GM23338 (cell line): ENCODE results near the gene SHANK2. TPM values are rescaled to one million over a fixed set of nuclear protein-coding genes. Genes with fewer than 3 reads are reported as not detected.
A peak's percentile ranks its signal among the peaks of the same experiment; 100 is the strongest.

Experiments used
- ATAC-seq: fragments of 200-7000 bp; cut with Tn5 transposase; 3 replicates; pipeline ENCODE4 v1.9.1; 2020
- DNase-seq: peaks from one replicate; pipeline ENCODE4 v3.0.0-alpha.2; 2015; ENCODE audit warnings: low spot score
- H2AFZ ChIP-seq: fragments of 200-600 bp; sonication (generic); 2 replicates; pipeline ENCODE4 v1.8.0; 2016; ENCODE audit warnings: antibody characterized with exemption, mild to moderate bottlenecking, moderate library complexity
- H3F3A ChIP-seq: fragments of 200-600 bp; sonication (generic); replicated peaks from 2 replicates; pipeline ENCODE4 v1.8.0; 2017; ENCODE audit warnings: antibody characterized with exemption, mixed run types, low read depth
- H3K27ac ChIP-seq: fragments of 200-600 bp; sonication (generic); 2 replicates; pipeline ENCODE4 v1.6.1; 2016; ENCODE audit warnings: low read depth
- H3K27me3 ChIP-seq: fragments of 200-600 bp; sonication (generic); 2 replicates; pipeline ENCODE4 v1.8.0; 2016; ENCODE audit warnings: mild to moderate bottlenecking, mixed run types, moderate library complexity; ENCODE audit not compliant: insufficient read depth
- H3K36me3 ChIP-seq: fragments of 200-600 bp; sonication (generic); 2 replicates; pipeline ENCODE4 v1.8.0; 2016; ENCODE audit warnings: mild to moderate bottlenecking; ENCODE audit not compliant: insufficient read depth
- H3K4me1 ChIP-seq: fragments of 200-600 bp; sonication (generic); 2 replicates; pipeline ENCODE4 v1.8.0; 2016; ENCODE audit warnings: mild to moderate bottlenecking, moderate library complexity; ENCODE audit not compliant: insufficient read depth
- H3K4me2 ChIP-seq: fragments of 200-600 bp; sonication (generic); 2 replicates; pipeline ENCODE4 v1.7.1; 2017; ENCODE audit warnings: mixed run types
- H3K4me3 ChIP-seq: fragments of 200-600 bp; sonication (generic); 2 replicates; pipeline ENCODE4 v1.6.1; 2016; ENCODE audit warnings: mixed run types
- H3K79me2 ChIP-seq: fragments of 200-600 bp; sonication (generic); replicated peaks from 2 replicates; pipeline ENCODE4 v1.8.0; 2017; ENCODE audit warnings: mild to moderate bottlenecking; ENCODE audit not compliant: insufficient read depth
- H3K9me2 ChIP-seq: fragments of 200-600 bp; sonication (generic); 2 replicates; pipeline ENCODE4 v1.8.0; 2017; ENCODE audit not compliant: insufficient read depth
- H4K20me1 ChIP-seq: fragments of 200-600 bp; sonication (generic); replicated peaks from 2 replicates; pipeline ENCODE4 v1.8.0; 2017; ENCODE audit warnings: mild to moderate bottlenecking; ENCODE audit not compliant: insufficient read depth
- H3K27ac Mint-ChIP-seq: 2 replicates; pipeline ENCODE4 v1.8.0; 2020; ENCODE audit warnings: inconsistent platforms, mild to moderate bottlenecking, moderate library complexity, mixed read lengths
- H3K27me3 Mint-ChIP-seq: 3 replicates; pipeline ENCODE4 v1.8.0; 2022; ENCODE audit warnings: low read depth, mild to moderate bottlenecking, moderate library complexity, mixed read lengths, inconsistent platforms; ENCODE audit not compliant: insufficient read depth, poor library complexity
- H3K36me3 Mint-ChIP-seq: 3 replicates; pipeline ENCODE4 v1.8.0; 2021; ENCODE audit warnings: low read depth, mild to moderate bottlenecking, inconsistent platforms, moderate library complexity, mixed read lengths
- H3K4me1 Mint-ChIP-seq: 3 replicates; pipeline ENCODE4 v1.8.0; 2020; ENCODE audit warnings: mild to moderate bottlenecking, inconsistent platforms, mixed read lengths
- H3K4me3 Mint-ChIP-seq: 3 replicates; pipeline ENCODE4 v1.8.0; 2021; ENCODE audit warnings: moderate library complexity, mild to moderate bottlenecking, inconsistent platforms, mixed read lengths
- H3K9me3 Mint-ChIP-seq: 3 replicates; pipeline ENCODE4 v1.8.0; 2020; ENCODE audit warnings: moderate library complexity, mild to moderate bottlenecking, inconsistent platforms, mixed read lengths
- CREB1 ChIP-seq: fragments of 250-450 bp; sonication (Bioruptor Pico); IDR thresholded peaks from 2 replicates; pipeline ENCODE4 v1.5.0; 2020; ENCODE audit warnings: low read depth, mild to moderate bottlenecking, moderate library complexity
- EZH2 ChIP-seq: fragments of 200-600 bp; sonication (generic); IDR thresholded peaks from one replicate; pipeline ENCODE4 v1.8.0; 2017; ENCODE audit warnings: antibody characterized with exemption, mild to moderate bottlenecking, low read depth; ENCODE audit not compliant: unreplicated experiment
- EZH2phosphoT487 ChIP-seq: fragments of 200-600 bp; sonication (generic); IDR thresholded peaks from one replicate; pipeline ENCODE4 v1.8.1; 2018; ENCODE audit warnings: antibody characterized with exemption; ENCODE audit not compliant: unreplicated experiment
- NANOG ChIP-seq: IDR thresholded peaks from 2 replicates; pipeline ENCODE4 v1.6.1; 2016; ENCODE audit warnings: antibody characterized with exemption, borderline replicate concordance
- POLR2AphosphoS5 ChIP-seq: IDR thresholded peaks from 2 replicates; pipeline ENCODE4 v1.6.1; 2016; ENCODE audit warnings: antibody characterized with exemption, low read depth
- ZNF114 ChIP-seq: fragments of 250-450 bp; sonication (Bioruptor Pico); IDR thresholded peaks from 2 replicates; pipeline ENCODE4 v1.5.0; 2020; ENCODE audit warnings: mild to moderate bottlenecking, moderate library complexity
- ZNF331 ChIP-seq: fragments of 250-450 bp; sonication (Bioruptor Pico); IDR thresholded peaks from 2 replicates; pipeline ENCODE4 v1.5.0; 2020; ENCODE audit warnings: low read depth, mild to moderate bottlenecking, moderate library complexity
- polyA plus RNA-seq: library from polyadenylated mRNA; unstranded; fragments of >200 nt; fragmentation: Nextera tagmentation; extraction: Ambion mirVana; gene quantifications from 2 replicates; pipeline ENCODE4 v1.2.1, GENCODE V29; 2016
- total RNA-seq: library from RNA; depleted of rRNA; stranded (reverse); fragments of >200 nt; shearing (Covaris generic); gene quantifications from 2 replicates; pipeline ENCODE4 v1.2.3, GENCODE V29; 2014
- TF ChIP-seq, protein P1 (sequence below): IDR thresholded peaks from 2 replicates; pipeline ENCODE4 v1.6.1; 2016; ENCODE audit warnings: antibody characterized with exemption
- TF ChIP-seq, protein P2 (sequence below): fragments of 250-450 bp; sonication (Bioruptor Pico); IDR thresholded peaks from 2 replicates; pipeline ENCODE4 v1.5.0; 2020; ENCODE audit warnings: mild to moderate bottlenecking, moderate library complexity

Gene SHANK2
- total and polyA plus RNA-seq, 2 experiments from 2014 or later, result 22.0 to 81.4 TPM

DNA sequence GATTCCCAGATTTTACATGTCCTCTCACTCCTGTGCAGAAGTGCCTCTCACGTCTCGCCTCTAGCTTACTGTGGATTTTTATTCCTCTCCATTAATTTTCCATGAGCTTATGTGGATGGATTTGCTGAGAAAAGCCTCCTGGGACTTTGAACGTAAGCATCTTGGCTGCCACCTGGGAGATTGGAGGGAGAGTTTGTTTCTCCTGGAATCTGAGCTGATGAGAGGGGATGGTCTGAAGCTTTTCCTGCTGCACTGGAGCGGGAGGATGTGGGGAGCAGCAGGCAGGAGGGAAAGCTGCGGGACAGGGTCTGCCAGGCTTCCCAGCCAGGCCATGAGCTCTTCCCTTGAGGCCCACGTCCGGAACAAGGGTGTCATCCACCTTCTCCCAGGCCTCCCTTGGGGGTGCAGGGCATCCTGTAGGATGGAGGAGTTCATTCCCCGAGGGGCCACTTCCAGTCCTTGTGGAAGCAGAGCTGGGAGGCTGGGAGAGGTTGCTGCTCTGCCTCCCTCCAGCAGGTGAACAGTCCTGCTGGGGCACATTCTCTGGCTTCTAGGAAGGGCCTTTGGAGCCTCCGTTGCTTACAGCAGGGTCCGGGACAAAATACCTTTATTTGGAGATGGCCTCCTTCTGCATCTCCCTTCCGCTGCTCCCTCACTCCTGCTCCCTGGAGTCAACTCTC lies 3.6 kb upstream of the SHANK2 start:
- no peaks in the 10 kb centered on the region for H3K36me3 ChIP-seq
- Mint-ChIP-seq H3K9me3 (peaks cover 25% of the 10 kb centered on the region), H3K4me3 (no peak overlapping the region; the same call in 2 of the 3 replicates), H3K4me1 (peaks cover 36% of the 10 kb centered on the region), H3K36me3 (peaks cover 7% of the 10 kb centered on the region; the same call in 2 of the 3 replicates), H3K27ac (no peak overlapping the region), H3K27me3 (peaks cover 19% of the 10 kb centered on the region)
- no peak for TF ChIP-seq POLR2AphosphoS5
- H3K4me3 ChIP-seq, result no peak overlapping the region
- H4K20me1 ChIP-seq, result no peaks in the 10 kb centered on the region
- peaks cover 30% of the 10 kb centered on the region for H3K4me1 ChIP-seq
- H3K27ac ChIP-seq, result no peak overlapping the region
- H3K9me2 ChIP-seq, result no peaks in the 10 kb centered on the region
- 0 out of 2 replicates have a peak, but pooled peaks cover 3% of the 10 kb centered on the region for H3F3A ChIP-seq
- DNase-seq (peak; percentile 66), ATAC-seq (peak; percentile 22)
- H2AFZ ChIP-seq, result peak overlapping the region; percentile 38; the same call in 1 of the 2 replicates
- peaks cover 3% of the 10 kb centered on the region for H3K79me2 ChIP-seq
- peak overlapping the region; percentile 62; the same call in 1 of the 2 replicates for H3K4me2 ChIP-seq
- peaks cover under 1% of the 10 kb centered on the region; the same call in 1 of the 2 replicates for H3K27me3 ChIP-seq

DNA sequence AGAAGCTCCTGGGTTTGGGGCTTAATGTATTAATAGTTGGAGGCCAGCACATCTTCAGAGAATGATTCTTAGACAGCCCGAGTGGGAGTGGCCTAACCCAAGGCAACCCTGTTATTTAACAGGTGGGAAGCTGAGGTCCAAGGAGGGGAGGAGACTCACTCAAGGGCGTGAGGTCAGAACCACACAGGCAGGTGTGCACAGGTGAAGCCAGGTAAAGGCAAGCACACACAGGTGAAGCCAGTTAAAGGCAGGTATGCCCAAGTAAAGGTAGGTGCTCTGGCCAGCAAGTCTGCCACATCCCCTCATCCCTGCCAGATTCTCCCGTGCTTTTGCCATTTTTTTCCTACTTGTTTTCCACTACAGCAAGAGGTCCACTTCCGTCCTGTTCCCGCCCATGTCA lies 2.9 kb upstream of the SHANK2 start:
- no peak overlapping the region for H2AFZ ChIP-seq
- peaks cover 6% of the 10 kb centered on the region; the same call in 1 of the 2 replicates for H3K27me3 ChIP-seq
- DNase-seq, result peak; percentile 51
- H3K4me3 Mint-ChIP-seq, result no peak overlapping the region
- H3K4me1 ChIP-seq, result peaks cover 32% of the 10 kb centered on the region
- no peak overlapping the region for H3K27ac ChIP-seq
- 0 out of 2 replicates have a peak, but pooled peaks cover 3% of the 10 kb centered on the region for H3F3A ChIP-seq
- TF ChIP-seq, protein P1, sequence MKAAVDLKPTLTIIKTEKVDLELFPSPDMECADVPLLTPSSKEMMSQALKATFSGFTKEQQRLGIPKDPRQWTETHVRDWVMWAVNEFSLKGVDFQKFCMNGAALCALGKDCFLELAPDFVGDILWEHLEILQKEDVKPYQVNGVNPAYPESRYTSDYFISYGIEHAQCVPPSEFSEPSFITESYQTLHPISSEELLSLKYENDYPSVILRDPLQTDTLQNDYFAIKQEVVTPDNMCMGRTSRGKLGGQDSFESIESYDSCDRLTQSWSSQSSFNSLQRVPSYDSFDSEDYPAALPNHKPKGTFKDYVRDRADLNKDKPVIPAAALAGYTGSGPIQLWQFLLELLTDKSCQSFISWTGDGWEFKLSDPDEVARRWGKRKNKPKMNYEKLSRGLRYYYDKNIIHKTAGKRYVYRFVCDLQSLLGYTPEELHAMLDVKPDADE, result no peak
- TF ChIP-seq ZNF114 (CRISPR knock-in tag) (no peak), POLR2AphosphoS5 (no peak)
- H3K79me2 ChIP-seq, result peaks cover 10% of the 10 kb centered on the region
- H3K4me3 ChIP-seq, result no peak overlapping the region
- peaks cover 38% of the 10 kb centered on the region for H3K4me1 Mint-ChIP-seq
- H3K36me3 Mint-ChIP-seq, result peaks cover 9% of the 10 kb centered on the region
- peak; percentile 8 for ATAC-seq
- H3K27ac Mint-ChIP-seq, result no peak overlapping the region
- H3K36me3 ChIP-seq, result no peaks in the 10 kb centered on the region
- H4K20me1 ChIP-seq, result no peaks in the 10 kb centered on the region
- peaks cover 19% of the 10 kb centered on the region for H3K27me3 Mint-ChIP-seq
- peaks cover 25% of the 10 kb centered on the region for H3K9me3 Mint-ChIP-seq
- no peaks in the 10 kb centered on the region for H3K9me2 ChIP-seq
- peak overlapping the region; percentile 78; the same call in 1 of the 2 replicates for H3K4me2 ChIP-seq

DNA sequence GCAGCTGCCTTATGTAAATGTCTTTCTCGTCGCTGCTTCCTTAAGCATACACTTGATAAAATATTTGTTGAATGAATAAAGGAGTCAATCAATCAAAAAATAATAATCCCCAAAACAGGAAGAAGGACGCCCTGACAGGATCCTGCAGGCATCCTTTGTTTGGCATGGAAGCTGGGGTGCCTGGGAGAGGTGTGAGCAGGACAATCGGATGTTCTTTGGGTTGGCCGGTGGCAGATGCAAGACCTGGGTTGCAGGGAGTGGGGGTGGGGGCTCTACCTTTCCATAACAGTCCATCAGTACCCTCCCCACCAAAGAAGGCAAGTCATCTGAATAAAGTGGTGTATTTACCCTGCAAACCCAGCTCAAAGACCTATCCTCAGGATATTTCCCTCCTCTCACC lies 1.4 kb upstream of the SHANK2 start:
- no peaks in the 10 kb centered on the region for H3K36me3 ChIP-seq
- peak overlapping the region; percentile 77; the same call in 2 of the 3 replicates for H3K4me3 Mint-ChIP-seq
- H3K9me3 Mint-ChIP-seq, result peaks cover 15% of the 10 kb centered on the region
- peak overlapping the region; percentile 78 for H3K4me2 ChIP-seq
- peaks cover 9% of the 10 kb centered on the region for H3K36me3 Mint-ChIP-seq
- H3K27me3 Mint-ChIP-seq, result peaks cover 22% of the 10 kb centered on the region
- peaks cover 25% of the 10 kb centered on the region for H3K79me2 ChIP-seq
- H4K20me1 ChIP-seq, result no peaks in the 10 kb centered on the region; the same call in 1 of the 2 replicates
- H3K4me1 ChIP-seq, result peaks cover 47% of the 10 kb centered on the region
- H3F3A ChIP-seq, result 0 out of 2 replicates have a peak, but pooled peaks cover 3% of the 10 kb centered on the region
- no peaks in the 10 kb centered on the region for H3K9me2 ChIP-seq
- DNase-seq (no peak), ATAC-seq (no peak)
- peaks cover 6% of the 10 kb centered on the region; the same call in 1 of the 2 replicates for H3K27me3 ChIP-seq
- H3K27ac ChIP-seq, result no peak overlapping the region
- peak overlapping the region; percentile 92 for H3K4me3 ChIP-seq
- H3K27ac Mint-ChIP-seq, result no peak overlapping the region
- peaks cover 54% of the 10 kb centered on the region for H3K4me1 Mint-ChIP-seq
- H2AFZ ChIP-seq, result no peak overlapping the region
- TF ChIP-seq EZH2 (no peak), NANOG (no peak), CREB1 (no peak), EZH2phosphoT487 (no peak), ZNF331 (CRISPR knock-in tag) (no peak)
- TF ChIP-seq, protein P2, sequence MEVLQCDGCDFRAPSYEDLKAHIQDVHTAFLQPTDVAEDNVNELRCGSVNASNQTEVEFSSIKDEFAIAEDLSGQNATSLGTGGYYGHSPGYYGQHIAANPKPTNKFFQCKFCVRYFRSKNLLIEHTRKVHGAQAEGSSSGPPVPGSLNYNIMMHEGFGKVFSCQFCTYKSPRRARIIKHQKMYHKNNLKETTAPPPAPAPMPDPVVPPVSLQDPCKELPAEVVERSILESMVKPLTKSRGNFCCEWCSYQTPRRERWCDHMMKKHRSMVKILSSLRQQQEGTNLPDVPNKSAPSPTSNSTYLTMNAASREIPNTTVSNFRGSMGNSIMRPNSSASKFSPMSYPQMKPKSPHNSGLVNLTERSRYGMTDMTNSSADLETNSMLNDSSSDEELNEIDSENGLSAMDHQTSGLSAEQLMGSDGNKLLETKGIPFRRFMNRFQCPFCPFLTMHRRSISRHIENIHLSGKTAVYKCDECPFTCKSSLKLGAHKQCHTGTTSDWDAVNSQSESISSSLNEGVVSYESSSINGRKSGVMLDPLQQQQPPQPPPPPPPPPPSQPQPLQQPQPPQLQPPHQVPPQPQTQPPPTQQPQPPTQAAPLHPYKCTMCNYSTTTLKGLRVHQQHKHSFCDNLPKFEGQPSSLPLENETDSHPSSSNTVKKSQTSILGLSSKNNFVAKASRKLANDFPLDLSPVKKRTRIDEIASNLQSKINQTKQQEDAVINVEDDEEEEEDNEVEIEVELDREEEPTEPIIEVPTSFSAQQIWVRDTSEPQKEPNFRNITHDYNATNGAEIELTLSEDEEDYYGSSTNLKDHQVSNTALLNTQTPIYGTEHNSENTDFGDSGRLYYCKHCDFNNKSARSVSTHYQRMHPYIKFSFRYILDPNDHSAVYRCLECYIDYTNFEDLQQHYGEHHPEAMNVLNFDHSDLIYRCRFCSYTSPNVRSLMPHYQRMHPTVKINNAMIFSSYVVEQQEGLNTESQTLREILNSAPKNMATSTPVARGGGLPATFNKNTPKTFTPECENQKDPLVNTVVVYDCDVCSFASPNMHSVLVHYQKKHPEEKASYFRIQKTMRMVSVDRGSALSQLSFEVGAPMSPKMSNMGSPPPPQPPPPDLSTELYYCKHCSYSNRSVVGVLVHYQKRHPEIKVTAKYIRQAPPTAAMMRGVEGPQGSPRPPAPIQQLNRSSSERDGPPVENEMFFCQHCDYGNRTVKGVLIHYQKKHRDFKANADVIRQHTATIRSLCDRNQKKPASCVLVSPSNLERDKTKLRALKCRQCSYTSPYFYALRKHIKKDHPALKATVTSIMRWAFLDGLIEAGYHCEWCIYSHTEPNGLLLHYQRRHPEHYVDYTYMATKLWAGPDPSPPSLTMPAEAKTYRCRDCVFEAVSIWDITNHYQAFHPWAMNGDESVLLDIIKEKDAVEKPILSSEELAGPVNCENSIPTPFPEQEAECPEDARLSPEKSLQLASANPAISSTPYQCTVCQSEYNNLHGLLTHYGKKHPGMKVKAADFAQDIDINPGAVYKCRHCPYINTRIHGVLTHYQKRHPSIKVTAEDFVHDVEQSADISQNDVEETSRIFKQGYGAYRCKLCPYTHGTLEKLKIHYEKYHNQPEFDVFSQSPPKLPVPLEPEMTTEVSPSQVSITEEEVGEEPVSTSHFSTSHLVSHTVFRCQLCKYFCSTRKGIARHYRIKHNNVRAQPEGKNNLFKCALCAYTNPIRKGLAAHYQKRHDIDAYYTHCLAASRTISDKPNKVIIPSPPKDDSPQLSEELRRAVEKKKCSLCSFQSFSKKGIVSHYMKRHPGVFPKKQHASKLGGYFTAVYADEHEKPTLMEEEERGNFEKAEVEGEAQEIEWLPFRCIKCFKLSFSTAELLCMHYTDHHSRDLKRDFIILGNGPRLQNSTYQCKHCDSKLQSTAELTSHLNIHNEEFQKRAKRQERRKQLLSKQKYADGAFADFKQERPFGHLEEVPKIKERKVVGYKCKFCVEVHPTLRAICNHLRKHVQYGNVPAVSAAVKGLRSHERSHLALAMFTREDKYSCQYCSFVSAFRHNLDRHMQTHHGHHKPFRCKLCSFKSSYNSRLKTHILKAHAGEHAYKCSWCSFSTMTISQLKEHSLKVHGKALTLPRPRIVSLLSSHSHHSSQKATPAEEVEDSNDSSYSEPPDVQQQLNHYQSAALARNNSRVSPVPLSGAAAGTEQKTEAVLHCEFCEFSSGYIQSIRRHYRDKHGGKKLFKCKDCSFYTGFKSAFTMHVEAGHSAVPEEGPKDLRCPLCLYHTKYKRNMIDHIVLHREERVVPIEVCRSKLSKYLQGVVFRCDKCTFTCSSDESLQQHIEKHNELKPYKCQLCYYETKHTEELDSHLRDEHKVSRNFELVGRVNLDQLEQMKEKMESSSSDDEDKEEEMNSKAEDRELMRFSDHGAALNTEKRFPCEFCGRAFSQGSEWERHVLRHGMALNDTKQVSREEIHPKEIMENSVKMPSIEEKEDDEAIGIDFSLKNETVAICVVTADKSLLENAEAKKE (CRISPR knock-in tag), result no peak
